ENCODE measurements around the gene USF2. TPM values are rescaled to one million over a fixed set of nuclear protein-coding genes. Genes with fewer than 3 reads are reported as not detected.

The USF2 gene
- total and polyA plus RNA-seq, 2 donors (not counting 1 experiment from before 2014, with no cell fraction given): 318 to 377 TPM

GRCh38 chr19:35269438-35270117, 816 bp downstream of the USF2 start:
- Histone ChIP-seq H3K9ac (ENCODE audit: low read length) (peak overlapping the region; percentile 63), H3K9me3 (ENCODE audit: control extremely low read depth in 1 of 3, control insufficient read depth in 2 of 3, insufficient read depth in 1 of 3, low read length in 2 of 3) (no peaks in the 10 kb centered on the region), H3K27me3 (replicated peaks in 1 of 4; ENCODE audit: control extremely low read depth in 1 of 4, control insufficient read depth in 3 of 4, insufficient read depth in 4 of 4, low read length in 3 of 4) (no peaks in the 10 kb centered on the region), H3K79me2 (ENCODE audit: control insufficient read depth, insufficient read depth, low read length) (peaks cover 52% of the 10 kb centered on the region), H3K4me3 (ENCODE audit: control extremely low read depth in 1 of 5, extremely low read depth in 1 of 5, insufficient read depth in 1 of 5, low read depth in 2 of 5, low read length in 4 of 5) (peak overlapping the region in 4 of 5 experiments; percentile 24 to 62 (median 54)), H3K36me3 (replicated peaks in 1 of 2; ENCODE audit: control extremely low read depth in 1 of 2, control insufficient read depth in 1 of 2, extremely low read depth in 1 of 2, insufficient read depth in 2 of 2, low read length in 1 of 2) (peaks cover 0 to 42% of the 10 kb centered on the region in 2 experiments), H2AFZ (ENCODE audit: insufficient read depth, low read depth, low read length, poor library complexity, severe bottlenecking) (peak overlapping the region; percentile 69), H4K20me1 (ENCODE audit: control insufficient read depth, insufficient read depth, low read length, poor library complexity, severe bottlenecking) (peaks cover 48% of the 10 kb centered on the region), H3K27ac (ENCODE audit: low read length in 2 of 2) (no peak overlapping the region), H3K4me2 (replicated peaks; ENCODE audit: low read depth, low read length, poor library complexity, severe bottlenecking) (peak overlapping the region; percentile 80), H3K4me1 (ENCODE audit: control insufficient read depth in 2 of 2, insufficient read depth in 2 of 2, low read length in 2 of 2) (peaks cover 39 to 57% of the 10 kb centered on the region in 2 donors)
- ChIA-PET POLR2A (interaction anchor here (0.9 to 1.6 kb wide), 5 partner anchors 11 to 199 kb away, joined by 3 to 4 read pairs (median 4); no protein-coding TSS in a partner anchor), CTCF (interaction anchor here (0.7 to 2.0 kb wide), 17 partner anchors 11 to 226 kb away, joined by 3 to 11 read pairs (median 3); partner anchors contain the start of genes FFAR1, FXYD5 and FXYD7)
- ATAC-seq (ENCODE audit: low read depth) (peak; percentile 71), DNase-seq (peak; percentile 92)
- Mint-ChIP-seq H3K9me3 (ENCODE audit: insufficient read depth) (no peaks in the 10 kb centered on the region), H3K27me3 (no peaks in the 10 kb centered on the region), H3K4me1 (peaks cover 62% of the 10 kb centered on the region), H3K4me3 (peak overlapping the region; percentile 84), H3K27ac (peak overlapping the region; percentile 87)
- 5% methylated on average over 63 of the region's 66 CpGs for WGBS (ENCODE audit: insufficient coverage)
- intact Hi-C loops (cut with micrococcal nuclease): loop anchor here (1.0 to 5.0 kb wide), 6 partner anchors 55 to 202 kb away; partner anchors contain the start of gene FFAR1
- TF ChIP-seq CTCF (IDR thresholded peaks at IDR 0.05): peak; percentile 77
- no peak for TF ChIP-seq EZH2 (IDR thresholded peaks at IDR 0.05; ENCODE audit: borderline replicate concordance, insufficient read depth, low read depth, low read length, poor library complexity, severe bottlenecking)

GRCh38 chr19:35270381-35270811, 1.6 kb downstream of the USF2 start:
- peaks cover 57% of the 10 kb centered on the region for H3K4me1 Mint-ChIP-seq
- Histone ChIP-seq H3K79me2 (ENCODE audit: control insufficient read depth, insufficient read depth, low read length) (peaks cover 61% of the 10 kb centered on the region), H3K4me3 (ENCODE audit: control extremely low read depth in 1 of 5, extremely low read depth in 1 of 5, insufficient read depth in 1 of 5, low read depth in 2 of 5, low read length in 4 of 5) (no peak overlapping the region), H3K4me1 (ENCODE audit: control insufficient read depth in 2 of 2, insufficient read depth in 2 of 2, low read length in 2 of 2) (peaks cover 33 to 50% of the 10 kb centered on the region in 2 donors), H3K27me3 (replicated peaks in 1 of 4; ENCODE audit: control extremely low read depth in 1 of 4, control insufficient read depth in 3 of 4, insufficient read depth in 4 of 4, low read length in 3 of 4) (no peaks in the 10 kb centered on the region), H3K36me3 (replicated peaks in 1 of 2; ENCODE audit: control extremely low read depth in 1 of 2, control insufficient read depth in 1 of 2, extremely low read depth in 1 of 2, insufficient read depth in 2 of 2, low read length in 1 of 2) (peaks cover 0 to 43% of the 10 kb centered on the region in 2 experiments), H3K27ac (ENCODE audit: low read length in 2 of 2) (no peak overlapping the region), H3K9me3 (ENCODE audit: control extremely low read depth in 1 of 3, control insufficient read depth in 2 of 3, insufficient read depth in 1 of 3, low read length in 2 of 3) (no peaks in the 10 kb centered on the region), H3K4me2 (replicated peaks; ENCODE audit: low read depth, low read length, poor library complexity, severe bottlenecking) (peak overlapping the region; percentile 80), H4K20me1 (ENCODE audit: control insufficient read depth, insufficient read depth, low read length, poor library complexity, severe bottlenecking) (peaks cover 48% of the 10 kb centered on the region), H3K9ac (ENCODE audit: low read length) (no peak overlapping the region), H2AFZ (ENCODE audit: insufficient read depth, low read depth, low read length, poor library complexity, severe bottlenecking) (no peak overlapping the region)
- TF ChIP-seq EZH2 (IDR thresholded peaks at IDR 0.05; ENCODE audit: borderline replicate concordance, insufficient read depth, low read depth, low read length, poor library complexity, severe bottlenecking): no peak
- TF ChIP-seq CTCF (IDR thresholded peaks at IDR 0.05): no peak
- ChIA-PET POLR2A (interaction anchor here (0.5 to 1.6 kb wide), 2 partner anchors 11 to 128 kb away, joined by 3 read pairs; no protein-coding TSS in a partner anchor), CTCF (interaction anchor here (1.0 to 2.0 kb wide), 8 partner anchors 35 to 225 kb away, joined by 3 to 11 read pairs (median 4); partner anchors contain the start of genes FFAR1 and FXYD5)
- ATAC-seq (ENCODE audit: low read depth) (no peak), DNase-seq (peak; percentile 28)
- no peaks in the 10 kb centered on the region for H3K9me3 Mint-ChIP-seq (ENCODE audit: insufficient read depth)
- peak overlapping the region; percentile 50 for H3K27ac Mint-ChIP-seq
- H3K4me3 Mint-ChIP-seq: peak overlapping the region; percentile 67
- H3K27me3 Mint-ChIP-seq: no peaks in the 10 kb centered on the region
- WGBS (ENCODE audit: insufficient coverage): 93% methylated on average over 14 of the region's 16 CpGs
- intact Hi-C loops (cut with micrococcal nuclease): no loop called here

Measured in B cell (primary cell).